NCI-H2171 treated with DMSO at 0.1 percent for 48 hours (cell line): ENCODE measurements around the gene MANSC4.

ENCODE experiments used
- DNase-seq: peaks from one replicate; lab custom pipeline; 2025; lab: John Stamatoyannopoulos, UW

Gene MANSC4

DNA sequence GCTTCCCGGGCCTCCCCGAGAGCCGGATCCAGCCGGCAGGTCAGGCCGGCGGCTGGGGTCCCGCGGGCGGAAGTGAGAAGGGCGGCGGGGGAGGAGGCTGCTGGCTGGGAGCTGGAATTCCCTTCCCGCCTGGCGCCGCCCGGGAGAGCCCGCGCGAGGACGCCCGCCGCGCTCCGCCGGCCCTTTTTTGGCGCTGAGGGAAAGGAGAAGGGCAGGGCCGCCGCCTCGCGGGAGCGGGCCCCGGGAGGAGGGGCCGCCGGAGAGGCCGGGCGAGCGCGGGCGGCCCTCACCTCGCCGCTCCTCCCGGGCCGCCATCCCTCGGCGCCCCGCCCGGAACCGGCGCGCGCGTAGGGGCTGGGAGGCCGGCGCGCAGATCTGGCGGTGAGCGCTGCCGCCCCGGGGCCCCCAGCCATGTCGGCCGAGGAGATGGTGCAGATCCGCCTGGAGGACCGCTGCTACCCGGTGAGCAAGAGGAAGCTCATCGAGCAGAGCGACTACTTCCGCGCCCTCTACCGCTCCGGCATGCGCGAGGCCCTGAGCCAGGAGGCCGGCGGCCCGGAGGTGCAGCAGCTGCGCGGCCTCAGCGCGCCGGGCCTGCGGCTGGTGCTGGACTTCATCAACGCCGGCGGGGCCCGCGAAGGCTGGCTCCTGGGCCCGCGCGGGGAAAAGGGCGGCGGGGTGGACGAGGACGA lies at the start of gene MANSC4, which contains the start of gene KLHL42:
Gene MANSC4 (minus strand): TSS at position 317 of the 692 bp plus-strand sequence. CDS start 8,960 bp downstream, outside the sequence.
Gene KLHL42 (plus strand): TSS at position 314 of the 692 bp plus-strand sequence. CDS start 98 bp downstream, at position 412.
- DNase-seq: peak; percentile 99

DNA sequence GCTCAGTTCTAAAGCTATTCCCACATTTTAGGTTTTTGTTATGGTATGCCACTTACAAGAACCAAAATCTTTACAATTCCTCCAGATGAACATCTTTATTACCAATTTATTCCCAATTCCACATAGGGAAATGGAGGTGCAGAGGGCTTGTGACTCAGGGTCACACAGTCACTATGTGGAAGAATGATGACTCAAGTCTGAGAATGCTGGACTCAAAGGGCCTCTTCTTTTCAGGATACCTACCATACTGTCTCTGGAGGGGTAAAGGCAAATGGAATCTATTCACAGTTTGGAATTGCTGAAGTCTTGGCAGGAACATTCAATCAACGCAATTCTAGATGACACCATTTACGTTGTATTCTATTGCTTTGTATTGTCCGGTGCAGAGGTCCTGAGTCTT lies 48.2 kb upstream of the MANSC4 start:
- no peak for DNase-seq

DNA sequence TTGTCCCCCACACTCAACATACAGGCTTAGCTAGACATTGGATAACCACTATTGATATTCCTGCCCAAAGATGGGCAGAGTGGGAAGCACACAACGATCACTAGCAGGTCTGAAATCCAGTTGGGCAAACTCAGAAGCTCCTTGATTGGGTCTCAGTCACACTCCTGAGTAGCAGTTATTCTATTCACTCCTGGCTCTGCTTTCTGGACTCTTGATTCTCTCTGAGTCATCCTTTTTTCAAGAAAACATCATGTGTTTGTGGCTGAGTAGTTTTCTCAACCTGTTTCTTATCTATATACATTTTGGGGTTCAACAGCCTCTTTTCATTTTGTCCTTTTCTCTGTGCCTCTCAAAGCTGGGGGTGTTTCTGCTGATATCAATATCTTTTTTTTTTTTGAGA lies 46.0 kb upstream of the MANSC4 start:
- DNase-seq: no peak

DNA sequence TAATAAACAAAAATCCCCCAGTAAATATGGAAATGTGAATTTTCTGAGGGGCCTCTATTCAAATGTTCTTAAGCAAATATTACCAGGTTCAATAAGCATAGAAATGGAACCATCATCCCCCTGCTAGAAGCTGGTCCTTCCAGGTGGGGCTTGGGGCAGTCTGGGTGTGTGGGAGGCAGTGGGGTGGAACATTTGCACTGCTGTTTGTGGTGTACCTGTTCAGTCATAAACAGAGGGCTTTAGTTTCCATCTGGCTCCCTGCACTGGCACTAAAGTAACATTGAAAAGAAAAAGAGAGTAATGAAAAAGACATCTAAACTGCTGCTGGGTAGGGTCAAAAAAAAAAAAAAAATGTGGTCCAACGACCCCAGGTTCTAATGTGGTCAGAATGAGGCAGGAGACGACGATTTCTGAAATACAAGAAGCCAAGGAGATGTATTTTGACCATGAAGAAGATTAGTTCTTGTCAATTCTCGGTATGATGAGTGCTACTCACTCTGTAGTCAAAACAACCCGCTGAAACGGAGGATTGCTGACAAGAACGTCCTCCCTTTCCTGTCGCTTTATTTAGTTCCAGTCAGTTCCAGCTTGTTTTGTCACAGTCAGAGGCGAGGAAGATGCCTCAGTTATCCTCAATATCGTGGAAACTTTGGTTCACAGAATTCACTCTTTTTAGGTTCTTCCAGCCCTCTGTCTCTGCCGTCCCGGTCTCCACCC lies 44.2 kb upstream of the MANSC4 start:
- peak; percentile 76 for DNase-seq

DNA sequence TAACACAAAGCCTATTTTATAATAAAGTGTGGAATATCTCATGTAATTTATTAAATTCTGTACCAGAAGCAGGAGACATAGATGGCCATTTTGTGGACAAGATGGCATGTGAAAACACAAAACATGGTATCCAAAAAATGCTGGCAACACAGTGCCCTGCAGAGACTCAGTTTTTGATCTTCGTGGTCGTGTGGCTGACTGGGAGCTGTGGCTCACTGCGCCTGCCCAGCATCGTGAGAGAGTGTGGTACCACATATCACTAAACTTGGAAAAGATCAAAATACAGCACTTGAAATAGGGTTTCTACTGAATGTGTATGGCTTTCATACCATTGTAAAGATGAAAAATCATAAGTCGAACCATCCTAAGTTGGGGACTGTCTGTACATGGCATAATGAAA lies 43.0 kb upstream of the MANSC4 start:
- DNase-seq: no peak

DNA sequence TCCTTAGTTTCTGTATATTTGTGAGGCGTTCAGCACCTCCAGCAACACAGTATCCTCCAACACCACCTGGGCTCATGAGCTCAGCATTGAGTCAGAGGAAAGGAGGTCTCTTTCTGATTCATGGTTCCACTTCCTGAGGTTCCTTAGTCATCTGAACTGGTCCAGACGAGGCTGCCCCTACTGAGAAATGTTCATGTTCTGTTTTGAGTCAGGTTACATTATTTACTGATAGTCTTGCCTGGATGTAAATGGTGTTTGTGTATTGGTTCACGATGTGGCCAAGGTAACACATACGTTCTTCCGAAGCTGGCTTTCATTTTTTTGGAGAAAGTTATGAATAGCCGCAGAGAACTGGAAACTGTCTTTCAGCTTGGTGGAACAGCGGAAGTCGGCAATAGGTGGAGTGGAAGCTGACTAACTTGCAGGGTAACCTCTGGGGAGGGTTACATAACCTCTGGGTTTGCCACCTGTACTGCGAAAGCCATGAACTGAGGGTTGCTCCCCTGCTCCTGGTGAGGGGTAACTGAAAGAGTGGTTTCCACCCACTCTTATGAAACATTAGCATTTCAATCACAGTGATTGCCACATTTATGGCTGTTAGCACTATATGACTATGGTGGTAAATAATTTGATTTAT lies 42.2 kb upstream of the MANSC4 start:
- DNase-seq: no peak

DNA sequence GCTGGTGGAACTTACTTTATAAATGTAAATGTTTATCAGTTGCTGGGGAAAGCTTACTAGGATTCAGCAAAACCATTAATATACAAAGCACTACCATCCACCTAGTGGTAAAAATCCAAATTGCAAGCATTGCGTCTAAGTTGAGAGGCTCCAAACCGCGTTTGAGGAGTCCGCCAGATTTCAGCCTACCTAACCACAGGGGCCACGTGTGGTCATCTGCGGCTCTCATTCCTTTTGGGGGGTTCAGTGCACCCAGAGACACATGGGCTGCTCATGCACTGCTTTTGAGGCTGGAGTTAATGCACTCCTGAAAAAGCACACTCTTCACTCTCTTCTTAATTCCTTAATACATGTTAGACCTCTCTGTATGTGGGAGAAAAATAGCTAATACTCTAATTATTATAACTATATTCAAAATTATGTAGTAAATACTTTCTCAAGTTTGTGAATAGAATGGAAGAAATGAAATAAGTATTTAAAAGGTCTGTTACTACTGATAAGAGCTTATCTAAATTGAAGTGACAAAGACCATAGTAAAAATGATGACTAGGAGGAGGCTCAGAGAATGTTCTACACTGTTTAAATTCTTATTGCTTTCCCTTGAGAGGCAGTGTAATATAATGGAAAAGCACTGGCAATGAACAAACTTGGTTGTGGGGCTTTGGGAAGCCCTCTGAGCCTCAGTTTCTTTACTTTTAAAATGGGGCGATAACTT lies 41.4 kb upstream of the MANSC4 start:
- DNase-seq: peak; percentile 94

DNA sequence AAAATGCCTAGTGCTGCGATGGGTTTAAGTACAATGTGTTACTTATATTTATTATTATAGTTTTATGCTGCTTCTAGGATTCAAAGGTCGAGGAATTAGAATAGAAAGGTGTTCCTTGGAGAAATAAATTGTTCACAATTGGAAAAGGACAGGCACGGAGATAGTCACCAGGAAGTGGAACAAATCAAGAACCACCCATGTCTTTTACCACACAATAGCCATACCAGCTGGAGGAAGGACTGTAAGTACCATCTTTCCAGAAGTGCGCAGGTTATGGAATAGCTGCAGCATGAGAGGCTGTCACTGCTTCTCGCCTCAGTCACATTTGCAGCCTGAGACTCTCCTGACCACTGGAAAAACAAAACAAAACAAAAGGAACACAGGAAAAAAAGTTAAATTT lies 40.5 kb upstream of the MANSC4 start:
- DNase-seq: no peak

DNA sequence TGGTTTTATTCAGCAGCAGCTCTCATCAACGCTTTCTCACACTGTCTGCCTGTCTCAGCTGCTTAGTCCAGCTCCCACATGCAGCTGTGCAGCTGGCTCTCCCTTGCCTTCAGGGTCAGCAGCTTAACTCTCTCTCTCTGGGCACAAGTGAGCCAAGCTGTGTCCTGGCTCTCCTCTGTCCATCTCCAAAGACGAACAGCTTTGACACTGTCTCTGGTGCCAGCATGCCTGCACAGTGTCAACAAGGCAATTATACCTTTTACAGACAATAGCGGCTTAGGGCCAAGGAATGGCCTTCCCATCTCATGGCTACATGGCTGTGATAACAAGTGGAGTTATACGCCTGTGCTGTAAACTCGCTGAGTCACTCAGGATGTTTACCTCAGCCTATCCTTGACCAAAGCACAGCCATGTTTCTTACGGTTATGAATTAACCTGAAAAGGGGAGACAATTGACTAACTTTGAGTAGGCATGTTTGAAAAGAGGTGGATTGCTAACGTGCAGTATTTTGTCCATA lies 38.4 kb upstream of the MANSC4 start:
- DNase-seq: no peak

DNA sequence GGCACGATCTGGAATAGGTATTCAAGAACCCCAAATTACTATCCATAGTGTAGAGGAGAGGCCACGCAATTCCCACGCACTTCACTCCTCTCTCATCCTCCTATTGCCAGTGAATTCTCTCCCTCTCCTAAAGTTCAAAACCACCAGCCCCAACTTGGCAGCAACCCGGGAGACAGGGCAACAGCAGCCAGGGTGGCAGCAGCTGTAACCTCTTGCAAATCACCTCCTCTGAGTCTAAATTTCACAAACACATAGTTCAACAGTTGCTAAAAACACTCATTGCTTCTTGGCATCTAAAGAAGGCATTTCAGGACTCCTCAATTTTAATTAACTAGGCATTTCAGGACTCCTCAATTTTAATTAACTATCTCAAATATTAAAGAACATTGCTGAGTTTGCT lies 37.7 kb upstream of the MANSC4 start:
- DNase-seq: no peak

DNA sequence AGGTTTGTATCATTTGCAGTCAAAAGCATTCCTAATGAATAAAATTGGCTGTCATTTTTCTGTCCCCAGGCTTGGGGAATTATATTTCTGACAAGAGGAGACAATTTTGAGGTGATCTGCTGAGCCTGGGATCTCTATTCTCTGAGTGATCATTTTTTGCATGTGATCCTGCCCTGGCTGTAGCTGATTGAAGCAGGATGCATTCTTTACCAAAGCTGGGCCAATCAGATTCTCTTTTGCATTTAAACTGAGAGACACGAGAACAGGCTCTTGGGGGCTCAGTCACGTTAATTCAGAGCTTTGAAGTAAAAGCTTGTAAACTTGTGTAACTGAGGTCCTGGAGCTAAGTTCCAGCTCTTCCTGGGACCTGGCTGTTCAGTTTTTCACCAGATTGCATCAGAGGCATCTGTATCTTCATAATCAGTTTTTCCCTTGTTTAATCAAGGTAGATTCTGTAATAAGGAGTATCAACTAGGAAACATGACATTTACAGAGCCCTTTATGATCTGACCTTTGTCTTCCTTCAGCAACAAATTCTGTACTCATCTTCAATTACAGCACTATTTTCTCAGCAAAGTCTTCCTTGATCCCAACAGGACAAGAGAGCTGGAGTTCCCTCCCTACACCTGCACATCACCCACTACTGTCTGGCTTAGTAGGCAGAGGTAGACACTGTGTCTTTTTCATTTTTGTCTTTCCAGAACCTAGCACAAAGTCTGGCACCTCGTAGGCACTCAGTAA lies 35.0 kb upstream of the MANSC4 start:
- no peak for DNase-seq

DNA sequence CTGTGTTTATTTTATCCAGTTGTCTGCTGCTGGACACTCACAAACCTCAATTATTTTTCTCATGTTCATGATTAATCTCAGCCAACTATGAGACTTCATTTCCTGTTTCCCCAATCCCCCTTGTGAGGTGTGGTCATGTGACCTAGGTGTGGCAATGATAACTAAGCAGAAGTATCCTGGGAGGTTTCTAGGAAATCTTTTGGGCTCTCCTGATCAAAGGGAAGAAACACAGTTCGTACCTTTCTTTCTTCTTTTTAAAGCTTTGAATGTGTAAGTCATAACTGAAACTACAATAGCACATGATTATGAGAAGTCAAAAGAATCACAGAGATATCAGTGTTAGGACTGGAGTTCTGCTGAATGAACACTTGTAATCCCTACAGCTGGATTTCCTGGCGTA lies 34.4 kb upstream of the MANSC4 start:
- no peak for DNase-seq

DNA sequence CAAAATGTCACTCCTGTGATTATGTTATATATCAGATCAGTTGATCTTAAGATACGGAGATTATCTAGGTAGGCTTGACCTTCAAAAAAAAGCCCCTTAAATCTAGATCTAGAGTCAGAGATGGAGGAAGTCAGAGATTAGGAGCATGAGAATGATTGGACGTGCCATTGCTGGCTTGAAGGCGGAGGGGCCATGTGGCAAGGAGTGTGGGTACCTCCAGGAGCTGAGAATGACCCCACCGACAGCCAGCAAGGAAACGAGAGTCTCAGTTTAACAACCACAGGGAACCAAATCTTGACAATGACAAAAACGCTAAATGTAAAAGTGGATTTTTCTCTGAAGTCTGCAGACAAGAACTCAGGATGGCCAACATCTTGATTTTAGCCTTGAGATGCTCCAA lies 32.5 kb upstream of the MANSC4 start:
- DNase-seq: no peak

DNA sequence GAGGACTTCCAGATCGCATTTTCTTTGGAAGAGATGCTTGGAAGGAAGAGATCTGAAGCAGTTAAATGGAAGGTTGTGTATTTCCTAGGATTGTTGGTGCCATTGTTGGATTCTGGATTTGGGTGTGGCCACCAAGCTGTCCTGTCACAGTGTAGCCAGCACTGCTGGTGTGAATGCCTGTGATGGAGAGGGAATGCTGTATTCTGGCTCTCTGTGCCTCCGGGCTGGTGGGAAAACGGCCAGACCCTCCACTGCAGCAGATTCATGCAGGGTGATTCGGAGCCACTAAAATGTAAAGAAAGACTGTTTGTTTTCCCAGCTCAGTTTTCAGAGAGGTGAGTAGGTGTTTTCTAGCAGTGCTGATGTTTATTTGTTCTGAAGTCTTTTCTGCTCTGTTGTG lies 30.7 kb upstream of the MANSC4 start:
- DNase-seq: no peak

DNA sequence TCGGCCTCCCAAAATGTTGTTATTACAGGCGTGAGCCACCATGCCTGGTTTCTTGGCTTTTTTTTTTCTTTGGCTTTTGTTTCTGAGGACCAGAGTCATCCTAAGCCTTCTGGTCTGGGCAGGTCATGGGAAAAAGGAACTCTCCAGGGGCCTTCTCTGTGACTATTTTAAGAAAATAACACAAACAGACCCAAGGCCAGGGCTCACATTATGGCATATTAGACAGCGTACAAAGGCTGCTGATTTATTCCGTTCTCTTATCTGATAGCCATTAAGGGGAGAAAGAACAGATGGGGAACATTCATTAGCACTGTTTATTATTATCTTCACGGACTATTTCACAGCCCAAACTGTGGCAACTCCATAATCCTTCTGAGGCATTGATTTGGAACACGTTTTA lies 28.8 kb upstream of the MANSC4 start:
- peak; percentile 100 for DNase-seq

DNA sequence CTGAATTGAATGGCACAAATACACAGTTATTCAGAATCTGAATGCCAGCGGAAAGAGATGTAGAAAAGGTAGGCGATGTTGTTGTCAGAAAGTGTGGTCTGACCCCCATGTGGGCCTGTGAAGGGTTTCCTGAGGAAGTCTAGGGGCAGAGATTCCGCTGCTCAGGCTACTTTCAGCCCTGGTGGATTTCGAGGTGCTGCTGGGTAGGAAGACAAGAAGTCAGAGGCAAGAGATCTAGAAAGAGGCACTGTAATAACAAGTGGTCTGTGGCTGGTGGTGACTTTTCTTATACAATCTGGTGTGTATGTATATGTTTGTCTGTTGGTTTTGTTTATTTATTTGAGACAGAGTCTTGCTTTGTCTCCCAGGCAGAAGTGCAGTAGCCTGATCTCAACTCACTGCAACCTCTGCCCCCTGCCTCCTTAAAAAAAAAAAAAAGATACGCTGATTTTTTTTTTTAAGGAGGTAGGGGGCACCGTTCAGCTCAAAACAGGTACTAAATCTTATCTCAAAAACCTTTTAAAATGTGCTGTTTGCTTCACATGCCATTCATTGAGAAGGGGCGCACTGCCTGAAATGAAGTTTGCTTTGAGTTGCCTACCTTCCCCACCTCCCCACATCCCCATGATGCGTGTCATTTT lies 27.1 kb upstream of the MANSC4 start:
- no peak for DNase-seq

DNA sequence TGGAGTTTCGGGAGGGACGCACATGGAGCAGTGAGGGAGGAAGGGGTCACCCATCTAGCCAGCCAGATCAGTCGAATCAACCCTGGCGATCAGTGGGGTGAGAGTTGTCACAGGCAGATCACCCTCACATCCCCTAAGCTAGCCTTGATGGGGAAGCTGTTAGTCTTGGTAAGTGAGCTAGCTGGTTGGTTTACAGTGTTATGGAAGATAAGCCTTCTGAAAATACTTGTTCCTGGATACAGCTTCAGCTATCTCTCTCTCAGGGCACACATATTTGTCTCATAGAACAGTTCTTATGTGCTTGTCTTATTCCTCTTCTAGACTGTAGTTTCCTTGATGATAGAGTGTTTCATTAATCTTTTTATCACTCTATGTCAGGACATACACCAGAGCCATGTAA lies 26.2 kb upstream of the MANSC4 start:
- DNase-seq: no peak

DNA sequence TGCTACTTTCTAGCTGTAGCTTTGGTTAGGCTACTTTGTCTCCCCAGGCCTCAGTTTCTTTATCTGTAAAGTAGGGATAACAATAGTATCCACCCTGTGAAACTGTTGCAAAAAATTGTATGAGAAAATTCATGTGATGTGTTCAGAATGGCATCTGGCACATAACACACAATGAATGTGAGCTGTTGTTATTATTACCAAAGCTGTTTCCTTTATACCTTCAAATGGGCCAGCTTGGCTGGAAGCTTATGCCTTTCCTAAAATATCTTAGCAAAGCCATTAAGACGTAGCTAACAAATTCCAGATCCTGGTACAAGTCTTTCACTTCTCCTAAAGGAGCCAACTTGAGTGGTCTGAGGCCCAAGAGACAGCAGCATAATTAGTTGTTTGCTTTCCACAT lies 25.2 kb upstream of the MANSC4 start:
- no peak for DNase-seq

DNA sequence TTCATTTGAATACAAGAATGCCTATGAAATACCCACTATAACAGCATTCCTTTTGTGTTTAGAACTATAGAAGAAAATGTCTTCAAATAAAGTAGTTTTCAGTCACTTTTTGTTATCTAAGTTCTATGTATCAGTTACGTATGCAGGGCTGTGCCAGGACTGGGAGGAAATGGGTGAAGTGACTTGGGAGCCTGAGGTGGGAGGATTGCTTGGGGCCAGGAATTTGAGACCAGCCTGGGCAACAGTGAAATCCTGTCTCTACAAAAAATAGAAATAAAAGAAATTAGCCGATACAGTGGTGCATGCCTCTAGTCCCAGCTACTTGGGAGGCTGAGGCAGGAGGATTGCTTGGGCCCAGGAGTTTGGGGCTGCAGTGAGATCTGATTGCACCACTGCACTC lies 22.9 kb upstream of the MANSC4 start:
- DNase-seq: no peak

DNA sequence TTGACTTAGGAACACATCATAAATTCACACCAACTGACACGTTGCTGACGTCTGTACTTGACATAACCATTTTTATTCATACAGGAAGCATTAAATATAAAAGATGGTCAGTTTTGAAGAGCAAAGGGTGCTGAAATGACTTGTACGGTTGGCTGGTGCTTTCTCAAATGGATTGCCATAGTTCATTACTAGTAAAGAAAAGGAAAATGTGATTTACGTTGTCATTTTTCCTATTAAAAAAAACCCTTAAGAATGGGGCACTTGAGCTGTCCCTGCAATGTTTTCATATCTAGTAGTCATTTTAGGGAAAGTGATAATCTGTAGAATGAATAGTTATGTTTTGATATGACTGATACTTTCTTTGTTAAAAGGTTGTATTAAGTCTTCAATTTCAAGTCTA lies 22.5 kb upstream of the MANSC4 start:
- no peak for DNase-seq

DNA sequence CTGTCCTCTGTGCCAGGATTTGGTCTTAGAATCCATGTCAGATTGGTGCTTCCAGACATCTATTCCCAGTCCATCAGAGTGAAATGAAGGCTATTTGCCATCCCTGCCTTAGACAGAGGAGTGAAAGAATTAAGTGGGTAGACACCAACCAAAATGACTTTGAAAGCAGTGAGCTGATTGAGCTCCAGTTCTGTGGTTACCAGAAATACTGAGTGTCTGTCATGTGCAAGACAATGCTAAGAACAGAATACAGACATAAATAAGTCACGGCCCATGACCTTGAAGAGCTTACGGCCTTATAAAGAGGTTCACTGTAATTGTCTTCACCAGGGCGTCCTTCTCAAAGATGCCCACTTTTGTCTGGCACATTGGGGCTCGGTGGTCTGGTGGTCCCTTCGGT lies 21.6 kb upstream of the MANSC4 start:
- no peak for DNase-seq
